Hepatocyte (in vitro differentiated cells): ENCODE data around the gene DBN1.
A peak's percentile ranks its signal among the peaks of the same experiment; 100 is the strongest.

ENCODE experiments used
- CTCF ChIP-seq: fragments of 200-600 bp; sonication (generic); IDR thresholded peaks from 2 replicates; pipeline ENCODE4 v1.5.1; 2016; ENCODE audit warnings: antibody characterized with exemption, mild to moderate bottlenecking; ENCODE audit not compliant: poor library complexity
- EZH2 ChIP-seq: fragments of 200-600 bp; sonication (generic); IDR thresholded peaks from 2 replicates; pipeline ENCODE4 v1.6.1; 2016; ENCODE audit warnings: antibody characterized with exemption, mild to moderate bottlenecking, borderline replicate concordance
- EZH2phosphoT487 ChIP-seq: fragments of 200-600 bp; sonication (generic); IDR thresholded peaks from one replicate; pipeline ENCODE4 v1.6.1; 2018; ENCODE audit warnings: antibody characterized with exemption, mild to moderate bottlenecking, low read depth, moderate library complexity; ENCODE audit not compliant: unreplicated experiment, severe bottlenecking

- TF ChIP-seq CTCF (peak; percentile 42), EZH2phosphoT487 (no peak), EZH2 (no peak)
Observed at GRCh38 chr5:177456976-177457851, 16.2 kb downstream of the DBN1 start.
